H1 (cell line): ENCODE measurements around the gene ARNT2. TPM values are rescaled to one million over a fixed set of nuclear protein-coding genes. Genes with fewer than 3 reads are reported as not detected.
A peak's percentile ranks its signal among the peaks of the same experiment; 100 is the strongest.

ENCODE experiments used
- CTCF ChIA-PET: fragments of 300-600 bp; sonication (Branson Sonifier 250); formaldehyde crosslinking; loops from one replicate; lab custom pipeline; 2021; ENCODE audit not compliant: partially characterized antibody; lab: Charles Lee
- POLR2A ChIA-PET: fragments of 300-600 bp; sonication (Branson Sonifier 250); formaldehyde crosslinking; loops from one replicate; lab custom pipeline; 2021; ENCODE audit warnings: inconsistent platforms; ENCODE audit not compliant: partially characterized antibody; lab: Charles Lee
- DNase-seq, 2 experiments: peaks; one replicate each; pipeline versions ENCODE4 v3.0.0 to v3.0.0-alpha.2; 2010 to 2022; ENCODE audit warnings: low spot score in 2 of 2, low read depth in 1 of 2, mixed read lengths in 1 of 2
- FAIRE-seq: peaks from 2 replicates; lab custom pipeline; 2011; peaks lifted over from hg19 to GRCh38; lab: Jason Lieb, UNC
- H2AFZ ChIP-seq: 2 replicates; pipeline ENCODE4 v1.8.1; 2012; ENCODE audit warnings: low read length, inconsistent platforms
- H2AK5ac ChIP-seq: 2 replicates; pipeline ENCODE4 v1.6.1; 2013; ENCODE audit warnings: low read depth, low read length
- H2BK120ac ChIP-seq: replicated peaks from 2 replicates; pipeline ENCODE3; 2013; ENCODE audit warnings: low read depth, low read length, inconsistent platforms
- H2BK12ac ChIP-seq: 2 replicates; pipeline ENCODE4 v1.6.1; 2013; ENCODE audit warnings: low read depth, low read length
- H2BK15ac ChIP-seq: 2 replicates; pipeline ENCODE4 v1.6.1; 2013; ENCODE audit warnings: low read length
- H2BK20ac ChIP-seq: 2 replicates; pipeline ENCODE4 v1.6.1; 2013; ENCODE audit warnings: low read length
- H2BK5ac ChIP-seq: 2 replicates; pipeline ENCODE4 v1.6.1; 2013; ENCODE audit warnings: low read depth, low read length
- H3K14ac ChIP-seq: 2 replicates; pipeline ENCODE4 v1.6.1; 2013; ENCODE audit warnings: inconsistent platforms; ENCODE audit not compliant: insufficient read length
- H3K18ac ChIP-seq: 2 replicates; pipeline ENCODE4 v1.6.1; 2013; ENCODE audit warnings: low read length; ENCODE audit errors: extremely low read depth
- H3K23ac ChIP-seq: 2 replicates; pipeline ENCODE4 v1.6.1; 2013; ENCODE audit warnings: inconsistent platforms; ENCODE audit not compliant: insufficient read length
- H3K23me2 ChIP-seq: 2 replicates; pipeline ENCODE4 v1.6.1; 2013; ENCODE audit warnings: low read depth, low read length
- H3K27ac ChIP-seq: 2 replicates; pipeline ENCODE4 v1.6.1; 2011; ENCODE audit warnings: low read depth, low read length, inconsistent platforms
- H3K27me3 ChIP-seq, 4 experiments: replicated peaks in 1 of 4; 1 replicate in 1 of 4; 2 replicates in 3 of 4; pipeline versions ENCODE4 v1.6.1 to v1.8.1; 2011 to 2013; ENCODE audit warnings: low read length in 3 of 4, mild to moderate bottlenecking in 3 of 4, inconsistent platforms in 2 of 4, mixed read lengths in 2 of 4, moderate library complexity in 1 of 4; ENCODE audit not compliant: control insufficient read depth in 3 of 4, insufficient read depth in 3 of 4; ENCODE audit errors: extremely low read depth in 1 of 4
- H3K36me3 ChIP-seq, 4 experiments: 2 replicates each; pipeline versions ENCODE4 v1.6.1 to v1.8.1; 2011 to 2013; ENCODE audit warnings: mild to moderate bottlenecking in 4 of 4, low read length in 3 of 4, moderate library complexity in 2 of 4, control low read depth in 1 of 4, inconsistent platforms in 1 of 4; ENCODE audit not compliant: insufficient read depth in 4 of 4, control insufficient read depth in 2 of 4
- H3K4ac ChIP-seq: replicated peaks from 2 replicates; pipeline ENCODE3; 2013; ENCODE audit warnings: low read length, low read depth, mixed read lengths, inconsistent platforms; ENCODE audit not compliant: insufficient read length
- H3K4me1 ChIP-seq, 4 experiments: replicated peaks in 1 of 4; 1 replicate in 1 of 4; 2 replicates in 3 of 4; pipeline versions ENCODE4 v1.6.1 to v1.8.1; 2011 to 2013; ENCODE audit warnings: low read length in 3 of 4, inconsistent platforms in 2 of 4, mixed read lengths in 1 of 4; ENCODE audit not compliant: insufficient read depth in 4 of 4, control insufficient read depth in 3 of 4
- H3K4me2 ChIP-seq, 2 experiments: 2 replicates each; pipeline versions ENCODE4 v1.6.1 to v1.8.1; 2011 to 2013; ENCODE audit warnings: low read depth in 2 of 2, low read length in 2 of 2, control low read depth in 1 of 2, inconsistent platforms in 1 of 2, mild to moderate bottlenecking in 1 of 2; ENCODE audit not compliant: insufficient read depth in 1 of 2
- H3K4me3 ChIP-seq, 4 experiments: fragments of 200-600, 300-600 bp in 1 of 4; sonication (generic), shearing (Covaris generic), sonication (Bioruptor Twin) in 1 of 4; 2 replicates each; pipeline versions ENCODE4 v1.5.1 to v1.8.1; 2011 to 2016; ENCODE audit warnings: low read length in 4 of 4, low read depth in 3 of 4, control low read depth in 2 of 4, inconsistent platforms in 2 of 4, mild to moderate bottlenecking in 2 of 4, mixed read lengths in 1 of 4, moderate library complexity in 1 of 4; ENCODE audit not compliant: insufficient read depth in 2 of 4; ENCODE audit errors: extremely low read depth in 1 of 4
- H3K56ac ChIP-seq: replicated peaks from 2 replicates; pipeline ENCODE3; 2013; ENCODE audit warnings: low read depth, mild to moderate bottlenecking, mixed read lengths, low read length, inconsistent platforms; ENCODE audit not compliant: insufficient read length
- H3K79me1 ChIP-seq: 2 replicates; pipeline ENCODE4 v1.6.1; 2013; ENCODE audit warnings: low read depth, low read length, control low read depth
- H3K79me2 ChIP-seq, 2 experiments: 2 replicates each; pipeline versions ENCODE4 v1.6.1 to v1.8.1; 2012 to 2013; ENCODE audit warnings: low read length in 2 of 2, mild to moderate bottlenecking in 2 of 2, inconsistent platforms in 1 of 2; ENCODE audit not compliant: insufficient read depth in 2 of 2, control insufficient read depth in 1 of 2
- H3K9ac ChIP-seq, 4 experiments: replicated peaks in 1 of 4; 1 replicate in 1 of 4; 2 replicates in 3 of 4; pipeline versions ENCODE4 v1.6.1 to v1.8.1; 2011 to 2013; ENCODE audit warnings: low read depth in 3 of 4, low read length in 3 of 4, control low read depth in 2 of 4, mild to moderate bottlenecking in 2 of 4, moderate library complexity in 2 of 4, inconsistent platforms in 1 of 4; ENCODE audit errors: extremely low read depth in 1 of 4
- H3K9me3 ChIP-seq, 2 experiments: 2 replicates each; pipeline versions ENCODE4 v1.6.1 to v1.8.1; 2012 to 2013; ENCODE audit warnings: mild to moderate bottlenecking in 2 of 2, moderate library complexity in 2 of 2, control low read depth in 1 of 2, inconsistent platforms in 1 of 2, low read depth in 1 of 2, low read length in 1 of 2, mixed read lengths in 1 of 2; ENCODE audit not compliant: insufficient read depth in 2 of 2
- H4K20me1 ChIP-seq, 2 experiments: replicated peaks in 1 of 2; 2 replicates each; pipeline versions ENCODE3 to v1.8.1; 2011 to 2013; ENCODE audit warnings: inconsistent platforms in 2 of 2, low read length in 2 of 2, mild to moderate bottlenecking in 1 of 2; ENCODE audit not compliant: insufficient read depth in 2 of 2, control insufficient read depth in 1 of 2
- H4K5ac ChIP-seq: 2 replicates; pipeline ENCODE4 v1.6.1; 2013; ENCODE audit warnings: low read length, low read depth, mixed read lengths, inconsistent platforms; ENCODE audit not compliant: insufficient read length
- H4K8ac ChIP-seq: 2 replicates; pipeline ENCODE4 v1.8.0; 2013; ENCODE audit warnings: mild to moderate bottlenecking, moderate library complexity, low read length, inconsistent platforms; ENCODE audit not compliant: insufficient read depth; ENCODE audit errors: extremely low read depth
- H4K91ac ChIP-seq: replicated peaks from 2 replicates; pipeline ENCODE3; 2013; ENCODE audit warnings: low read length, mixed read lengths, inconsistent platforms; ENCODE audit not compliant: insufficient read length
- CHD1 ChIP-seq: IDR thresholded peaks from 2 replicates; pipeline ENCODE4 v1.6.1; 2012; ENCODE audit warnings: low read depth, low read length, improper control_type of control experiment
- CTBP2 ChIP-seq: IDR thresholded peaks from 2 replicates; pipeline ENCODE4 v1.7.0; 2011; ENCODE audit warnings: borderline replicate concordance, mild to moderate bottlenecking, moderate library complexity, mixed read lengths, low read length; ENCODE audit not compliant: insufficient read depth, insufficient read length
- EP300 ChIP-seq, 2 experiments: IDR thresholded peaks; 1 replicate in 1 of 2; 2 replicates in 1 of 2; pipeline ENCODE4 v1.6.1; 2011 to 2012; ENCODE audit warnings: low read depth in 2 of 2, low read length in 2 of 2, mild to moderate bottlenecking in 2 of 2, borderline replicate concordance in 1 of 2, inconsistent platforms in 1 of 2, moderate library complexity in 1 of 2
- JUN ChIP-seq: IDR thresholded peaks from 2 replicates; pipeline ENCODE4 v1.6.1; 2011; ENCODE audit warnings: low read depth, mild to moderate bottlenecking, improper control_type of control experiment, low read length
- NANOG ChIP-seq: IDR thresholded peaks from 2 replicates; pipeline ENCODE4 v1.6.1; 2011; ENCODE audit warnings: low read length, low read depth, mild to moderate bottlenecking, inconsistent platforms; ENCODE audit not compliant: insufficient read depth, poor library complexity, severe bottlenecking
- POLR2A ChIP-seq, 2 experiments: IDR thresholded peaks; 1 replicate in 1 of 2; 2 replicates in 1 of 2; pipeline ENCODE4 v1.6.1; 2011; ENCODE audit warnings: low read depth in 2 of 2, low read length in 2 of 2, mild to moderate bottlenecking in 2 of 2; ENCODE audit errors: control extremely low read depth in 1 of 2
- POLR2AphosphoS5 ChIP-seq: IDR thresholded peaks from 2 replicates; pipeline ENCODE4 v1.6.1; 2011; ENCODE audit warnings: low read depth, low read length
- SP2 ChIP-seq: IDR thresholded peaks from 2 replicates; pipeline ENCODE4 v1.6.1; 2012; ENCODE audit warnings: mild to moderate bottlenecking, low read length, inconsistent platforms
- YY1 ChIP-seq: IDR thresholded peaks from 2 replicates; pipeline ENCODE4 v1.6.1; 2011; ENCODE audit warnings: low read depth, mild to moderate bottlenecking, low read length
- WGBS, 2 experiments: shearing (Covaris generic) in 1 of 2; methylation state at CpG; one replicate each; pipeline versions ENCODE4 v1.1.6 to v1.1.7; 2013 to 2015; ENCODE audit warnings: low lambda C conversion rate in 2 of 2, mixed read lengths in 2 of 2, inconsistent platforms in 1 of 2, low coverage in 1 of 2, missing lambda C conversion rate in 1 of 2; ENCODE audit not compliant: insufficient replicate concordance in 2 of 2, insufficient coverage in 1 of 2, insufficient read length in 1 of 2; ENCODE audit errors: extremely low coverage in 1 of 2, missing lambda C conversion rate in 1 of 2; 5-methylcytosine and 5-hydroxymethylcytosine counted together
- polyA plus RNA-seq, 7 experiments: library from polyadenylated mRNA; depleted of rRNA in 3 of 7; stranded (reverse) in 5 of 7; unstranded in 2 of 7; fragments of >200 nt in 5 of 7; fragments of 200-250 nt in 2 of 7; gene quantifications; 1 replicate in 5 of 7; 2 replicates in 1 of 7; 4 replicates in 1 of 7; pipeline versions ENCODE4 v1.2.1 to v1.2.3, GENCODE V29; 2011 to 2013; ENCODE audit warnings: missing spikeins in 2 of 7, mixed read lengths in 2 of 7
- total RNA-seq: library from RNA; stranded (reverse); fragmentation: NEBNext Ultra II Directional; extraction: Animal tissue kit (Norgen Biotek cat#: 25700); gene quantifications from 2 replicates; pipeline ENCODE4 v1.2.1, GENCODE V29; 2021

The ARNT2 gene
- total and polyA plus RNA-seq, 2 of the 8 experiments (the other 6 are each of a cell fraction or from before 2014, with no cell fraction given), result 9.5 to 14.6 TPM

DNA sequence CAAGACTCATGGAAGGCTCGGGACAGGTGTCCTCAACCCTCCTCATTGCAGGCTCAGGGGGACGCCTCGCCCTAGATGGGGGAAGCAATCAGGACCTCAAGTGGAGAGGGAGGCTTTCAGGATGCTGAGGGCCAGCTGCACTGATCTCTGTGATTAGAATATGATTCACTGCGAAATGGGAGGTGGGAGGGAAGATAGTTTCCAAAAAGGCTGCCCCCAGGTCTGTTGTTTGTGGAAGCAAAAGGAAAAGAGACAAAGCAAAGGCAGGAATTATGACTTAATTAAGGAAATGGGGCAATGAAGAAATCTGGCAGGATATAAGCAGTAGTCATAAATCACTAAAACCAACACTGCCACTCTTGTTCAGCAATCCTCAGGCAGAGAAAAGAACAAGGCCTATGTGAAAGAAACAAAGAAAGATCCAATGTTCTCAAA is 205.3 kb downstream of the ARNT2 start:
- no peak overlapping the region for H3K56ac ChIP-seq
- H3K27ac ChIP-seq, result no peak overlapping the region
- H3K9me3 ChIP-seq, result no peaks in the 10 kb centered on the region
- H3K18ac ChIP-seq, result no peak overlapping the region
- H2BK15ac ChIP-seq, result no peak overlapping the region
- CTCF ChIA-PET, result interaction anchor here (1.7 to 2.1 kb wide), 4 partner anchors 9 to 167 kb away, joined by 4 to 8 read pairs (median 4); no protein-coding TSS in a partner anchor
- H3K36me3 ChIP-seq, result no peaks in the 10 kb centered on the region
- peaks cover 0 to 10% (median 3%) of the 10 kb centered on the region in 4 experiments; a peak in 4 of 7 replicates for H3K4me1 ChIP-seq
- no peaks in the 10 kb centered on the region for H4K20me1 ChIP-seq
- no peaks in the 10 kb centered on the region for H3K79me1 ChIP-seq
- no peak overlapping the region for H4K91ac ChIP-seq
- no peaks in the 10 kb centered on the region; a peak in 1 of 7 replicates for H3K27me3 ChIP-seq
- H2AK5ac ChIP-seq, result no peak overlapping the region
- no peak overlapping the region for H3K23ac ChIP-seq
- H3K9ac ChIP-seq, result no peak overlapping the region
- no peak overlapping the region for H2BK5ac ChIP-seq
- no peaks in the 10 kb centered on the region for H3K23me2 ChIP-seq
- no peak overlapping the region for H3K4me3 ChIP-seq
- H2BK20ac ChIP-seq, result no peak overlapping the region
- 79% methylated on average over 4 of the region's 4 CpGs; no CpG with 5 or more reads in 1 of the 2 experiments for WGBS, 2 experiments
- H3K4ac ChIP-seq, result no peak overlapping the region
- POLR2A ChIA-PET, result interaction anchor here (0.9 kb wide), 1 partner anchor 199 kb away, joined by 3 read pairs; no protein-coding TSS in a partner anchor
- H2AFZ ChIP-seq, result 0 out of 2 replicates have a peak overlapping the region, but pooled peaks have one; percentile 32
- no peak overlapping the region for H3K14ac ChIP-seq
- H4K8ac ChIP-seq, result no peak overlapping the region
- DNase-seq (no peak), FAIRE-seq (no peak)
- no peak overlapping the region for H2BK120ac ChIP-seq
- no peak overlapping the region for H4K5ac ChIP-seq
- H3K79me2 ChIP-seq, result no peaks in the 10 kb centered on the region
- no peak overlapping the region for H3K4me2 ChIP-seq
- no peak overlapping the region for H2BK12ac ChIP-seq
- TF ChIP-seq CHD1 (no peak), POLR2A (IDR thresholded peaks at IDR 0.05; ENCODE audit: control extremely low read depth in 1 of 2, low read depth in 2 of 2, low read length in 2 of 2) (no peak), JUN (no peak), CTBP2 (no peak), EP300 (IDR thresholded peaks at IDR 0.05; ENCODE audit: borderline replicate concordance in 1 of 2, low read depth in 2 of 2, low read length in 2 of 2) (no peak), YY1 (no peak), NANOG (no peak), POLR2AphosphoS5 (no peak), SP2 (no peak)
